Transverse colon (tissue), 4 donors: ENCODE results near the gene ARHGAP24.

Experiments used
- EP300 ChIP-seq: sonication (generic); formaldehyde crosslinking; IDR thresholded peaks from one replicate; pipeline ENCODE4 v1.6.1; 2017; ENCODE audit warnings: antibody characterized with exemption, low read depth
- POLR2A ChIP-seq: fragments of 450-650 bp; IDR thresholded peaks from one replicate; pipeline ENCODE4 v1.6.1; 2016; ENCODE audit warnings: antibody characterized with exemption, mild to moderate bottlenecking, moderate library complexity
- POLR2AphosphoS5 ChIP-seq, 3 donors: sonication (generic); formaldehyde crosslinking; IDR thresholded peaks; one replicate each; pipeline ENCODE4 v1.6.1; 2016; ENCODE audit warnings: antibody characterized with exemption in 3 of 3
- TF ChIP-seq, protein P1 (sequence below), 5 experiments: fragments of 200-600 bp in 3 of 5; fragments of 450-650 bp in 2 of 5; sonication (generic) in 3 of 5; IDR thresholded peaks; 1 replicate in 2 of 5; 2 replicates in 3 of 5; pipeline ENCODE4 v1.5.1; 2016 to 2017; ENCODE audit warnings: antibody characterized with exemption in 5 of 5, inconsistent platforms in 3 of 5, mild to moderate bottlenecking in 2 of 5, moderate library complexity in 1 of 5

DNA sequence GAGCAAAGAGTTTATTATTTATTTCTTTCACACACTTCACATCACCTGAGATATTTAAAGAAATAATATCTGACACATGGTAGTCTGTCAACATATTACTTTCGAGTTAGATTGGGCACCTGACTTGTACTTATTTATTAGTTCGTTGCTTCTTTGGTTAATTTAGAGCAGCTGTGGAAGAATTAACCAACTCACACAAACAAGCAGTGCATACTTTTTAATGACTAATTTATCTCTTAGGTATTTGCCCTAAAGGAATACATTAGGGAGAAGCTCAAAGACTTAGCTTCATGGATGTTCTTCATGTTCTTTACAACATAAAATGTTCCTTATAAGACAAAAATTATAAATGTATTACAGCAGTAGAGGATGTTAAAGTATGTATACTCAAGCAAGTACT, 242.9 kb downstream of the ARHGAP24 start:
- no peak for TF ChIP-seq EP300
- TF ChIP-seq, protein P1, sequence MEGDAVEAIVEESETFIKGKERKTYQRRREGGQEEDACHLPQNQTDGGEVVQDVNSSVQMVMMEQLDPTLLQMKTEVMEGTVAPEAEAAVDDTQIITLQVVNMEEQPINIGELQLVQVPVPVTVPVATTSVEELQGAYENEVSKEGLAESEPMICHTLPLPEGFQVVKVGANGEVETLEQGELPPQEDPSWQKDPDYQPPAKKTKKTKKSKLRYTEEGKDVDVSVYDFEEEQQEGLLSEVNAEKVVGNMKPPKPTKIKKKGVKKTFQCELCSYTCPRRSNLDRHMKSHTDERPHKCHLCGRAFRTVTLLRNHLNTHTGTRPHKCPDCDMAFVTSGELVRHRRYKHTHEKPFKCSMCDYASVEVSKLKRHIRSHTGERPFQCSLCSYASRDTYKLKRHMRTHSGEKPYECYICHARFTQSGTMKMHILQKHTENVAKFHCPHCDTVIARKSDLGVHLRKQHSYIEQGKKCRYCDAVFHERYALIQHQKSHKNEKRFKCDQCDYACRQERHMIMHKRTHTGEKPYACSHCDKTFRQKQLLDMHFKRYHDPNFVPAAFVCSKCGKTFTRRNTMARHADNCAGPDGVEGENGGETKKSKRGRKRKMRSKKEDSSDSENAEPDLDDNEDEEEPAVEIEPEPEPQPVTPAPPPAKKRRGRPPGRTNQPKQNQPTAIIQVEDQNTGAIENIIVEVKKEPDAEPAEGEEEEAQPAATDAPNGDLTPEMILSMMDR (IDR thresholded peaks at IDR 0.05), result no peak
- no peak for TF ChIP-seq POLR2A
- no peak for TF ChIP-seq POLR2AphosphoS5 (IDR thresholded peaks at IDR 0.05)
